ENCODE data around the gene HOXC10. TPM values are rescaled to one million over a fixed set of nuclear protein-coding genes. Genes with fewer than 3 reads are reported as not detected.
A peak's percentile ranks its signal among the peaks of the same experiment; 100 is the strongest.

Gene HOXC10
- total and polyA plus RNA-seq, 2 experiments from 2014 or later: not detected

DNA sequence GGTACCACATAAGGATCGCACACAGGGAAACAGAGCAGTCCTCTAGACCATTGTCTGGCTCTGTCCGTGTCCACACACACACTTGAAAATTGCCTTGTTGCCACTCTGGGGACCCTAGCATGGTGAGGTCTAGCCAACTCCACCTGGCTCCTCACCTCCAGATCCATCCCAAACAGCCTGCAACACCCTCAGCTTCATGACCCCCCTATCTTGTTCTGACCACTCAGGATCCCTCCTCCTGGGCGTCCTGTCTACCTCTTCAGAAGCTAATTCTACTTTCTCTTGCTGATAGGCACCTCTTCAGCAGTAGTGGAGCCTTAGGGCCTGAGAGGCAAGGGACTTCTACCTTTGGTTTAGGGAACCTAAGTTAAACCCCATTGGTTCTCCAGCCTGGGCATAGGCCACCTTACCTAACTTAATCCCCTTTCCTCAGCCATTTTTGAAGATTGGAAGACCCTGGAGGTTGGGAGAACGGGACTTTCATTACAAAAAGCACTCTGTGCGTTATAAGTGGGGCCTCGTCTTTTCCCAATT, 47.2 kb downstream of the HOXC10 start:
- Histone ChIP-seq H3K27me3 (ENCODE audit: insufficient read depth) (peaks cover 100% of the 10 kb centered on the region), H3K4me1 (ENCODE audit: insufficient read depth) (peaks cover 33% of the 10 kb centered on the region), H3K9me2 (ENCODE audit: insufficient read depth) (no peaks in the 10 kb centered on the region), H3F3A (replicated peaks; ENCODE audit: low read depth) (peaks cover 31% of the 10 kb centered on the region; the same call in 1 of the 2 replicates), H4K20me1 (replicated peaks; ENCODE audit: insufficient read depth) (peaks cover 32% of the 10 kb centered on the region), H3K79me2 (replicated peaks; ENCODE audit: insufficient read depth) (no peaks in the 10 kb centered on the region), H3K4me3 (no peak overlapping the region), H3K4me2 (no peak overlapping the region), H2AFZ (no peak overlapping the region), H3K36me3 (ENCODE audit: insufficient read depth) (no peaks in the 10 kb centered on the region), H3K27ac (ENCODE audit: low read depth) (no peak overlapping the region)
- no peak for DNase-seq (ENCODE audit: low spot score)
- Mint-ChIP-seq H3K9me3 (peaks cover 6% of the 10 kb centered on the region), H3K27me3 (ENCODE audit: insufficient read depth, low read depth, poor library complexity) (peaks cover 96% of the 10 kb centered on the region), H3K4me1 (peaks cover 24% of the 10 kb centered on the region), H3K36me3 (ENCODE audit: low read depth) (no peaks in the 10 kb centered on the region; the same call in 2 of the 3 replicates), H3K27ac (no peak overlapping the region), H3K4me3 (no peak overlapping the region)
- no peak for ATAC-seq
- TF ChIP-seq EZH2 (IDR thresholded peaks at IDR 0.05; ENCODE audit: low read depth, unreplicated experiment): peak; percentile 46
- no peak for TF ChIP-seq POLR2AphosphoS5 (IDR thresholded peaks at IDR 0.05; ENCODE audit: low read depth)

DNA sequence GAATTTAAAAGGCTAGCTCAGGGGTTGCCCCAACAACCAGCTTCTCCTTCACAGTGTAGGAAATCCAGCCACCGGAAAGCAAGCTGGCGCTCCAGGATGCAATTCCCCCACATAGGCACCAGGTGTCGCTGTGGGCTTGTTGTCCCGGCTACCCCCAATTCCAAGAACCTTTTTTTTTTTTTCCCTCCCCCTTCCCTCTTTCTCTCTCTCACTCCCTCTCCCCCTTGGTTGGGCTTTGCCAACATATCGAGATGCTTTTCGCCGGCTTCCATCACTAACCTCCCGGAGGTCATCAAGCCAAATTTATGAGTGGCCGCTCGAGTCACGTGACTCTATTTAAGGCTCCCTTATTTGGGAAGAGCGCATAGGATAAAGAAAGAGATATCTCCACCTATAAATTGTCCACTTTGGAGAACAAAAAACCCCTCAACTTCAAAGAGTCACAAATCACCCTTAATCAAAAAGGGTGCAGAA, 47.7 kb downstream of the HOXC10 start, which contains the start of gene HOXC5:
Gene HOXC5 (plus strand): TSS at position 424 of the 474 bp plus-strand sequence. CDS start 73 bp downstream, outside the sequence.
- H3K4me1 ChIP-seq (ENCODE audit: insufficient read depth): peaks cover 33% of the 10 kb centered on the region
- DNase-seq (ENCODE audit: low spot score) (peak; percentile 94), ATAC-seq (peak; percentile 10)
- peaks cover 100% of the 10 kb centered on the region for H3K27me3 ChIP-seq (ENCODE audit: insufficient read depth)
- no peaks in the 10 kb centered on the region for H3K79me2 ChIP-seq (replicated peaks; ENCODE audit: insufficient read depth)
- H3K9me3 Mint-ChIP-seq: peaks cover 6% of the 10 kb centered on the region
- H3K4me2 ChIP-seq: peak within 1 kb of the TSS; percentile 43; the same call in 1 of the 2 replicates
- H3K4me3 Mint-ChIP-seq: peak within 1 kb of the TSS; percentile 19; the same call in 1 of the 3 replicates
- no peak within 1 kb of the TSS for H3K27ac Mint-ChIP-seq
- no peaks in the 10 kb centered on the region; the same call in 2 of the 3 replicates for H3K36me3 Mint-ChIP-seq (ENCODE audit: low read depth)
- H2AFZ ChIP-seq: no peak within 1 kb of the TSS
- H3K27me3 Mint-ChIP-seq (ENCODE audit: insufficient read depth, low read depth, poor library complexity): peaks cover 96% of the 10 kb centered on the region
- no peaks in the 10 kb centered on the region for H3K9me2 ChIP-seq (ENCODE audit: insufficient read depth)
- H3K36me3 ChIP-seq (ENCODE audit: insufficient read depth): no peaks in the 10 kb centered on the region
- H3K4me1 Mint-ChIP-seq: peaks cover 24% of the 10 kb centered on the region
- peaks cover 27% of the 10 kb centered on the region for H4K20me1 ChIP-seq (replicated peaks; ENCODE audit: insufficient read depth)
- H3K27ac ChIP-seq (ENCODE audit: low read depth): no peak within 1 kb of the TSS
- H3F3A ChIP-seq (replicated peaks; ENCODE audit: low read depth): peaks cover 27% of the 10 kb centered on the region; the same call in 1 of the 2 replicates
- peak; percentile 86 for TF ChIP-seq EZH2 (IDR thresholded peaks at IDR 0.05; ENCODE audit: low read depth, unreplicated experiment)
- TF ChIP-seq, protein P1, sequence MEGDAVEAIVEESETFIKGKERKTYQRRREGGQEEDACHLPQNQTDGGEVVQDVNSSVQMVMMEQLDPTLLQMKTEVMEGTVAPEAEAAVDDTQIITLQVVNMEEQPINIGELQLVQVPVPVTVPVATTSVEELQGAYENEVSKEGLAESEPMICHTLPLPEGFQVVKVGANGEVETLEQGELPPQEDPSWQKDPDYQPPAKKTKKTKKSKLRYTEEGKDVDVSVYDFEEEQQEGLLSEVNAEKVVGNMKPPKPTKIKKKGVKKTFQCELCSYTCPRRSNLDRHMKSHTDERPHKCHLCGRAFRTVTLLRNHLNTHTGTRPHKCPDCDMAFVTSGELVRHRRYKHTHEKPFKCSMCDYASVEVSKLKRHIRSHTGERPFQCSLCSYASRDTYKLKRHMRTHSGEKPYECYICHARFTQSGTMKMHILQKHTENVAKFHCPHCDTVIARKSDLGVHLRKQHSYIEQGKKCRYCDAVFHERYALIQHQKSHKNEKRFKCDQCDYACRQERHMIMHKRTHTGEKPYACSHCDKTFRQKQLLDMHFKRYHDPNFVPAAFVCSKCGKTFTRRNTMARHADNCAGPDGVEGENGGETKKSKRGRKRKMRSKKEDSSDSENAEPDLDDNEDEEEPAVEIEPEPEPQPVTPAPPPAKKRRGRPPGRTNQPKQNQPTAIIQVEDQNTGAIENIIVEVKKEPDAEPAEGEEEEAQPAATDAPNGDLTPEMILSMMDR (conservative IDR thresholded peaks at IDR 0.05; ENCODE audit: low read depth in 2 of 2): peak; percentile 89 to 93
- TF ChIP-seq, protein P2, sequence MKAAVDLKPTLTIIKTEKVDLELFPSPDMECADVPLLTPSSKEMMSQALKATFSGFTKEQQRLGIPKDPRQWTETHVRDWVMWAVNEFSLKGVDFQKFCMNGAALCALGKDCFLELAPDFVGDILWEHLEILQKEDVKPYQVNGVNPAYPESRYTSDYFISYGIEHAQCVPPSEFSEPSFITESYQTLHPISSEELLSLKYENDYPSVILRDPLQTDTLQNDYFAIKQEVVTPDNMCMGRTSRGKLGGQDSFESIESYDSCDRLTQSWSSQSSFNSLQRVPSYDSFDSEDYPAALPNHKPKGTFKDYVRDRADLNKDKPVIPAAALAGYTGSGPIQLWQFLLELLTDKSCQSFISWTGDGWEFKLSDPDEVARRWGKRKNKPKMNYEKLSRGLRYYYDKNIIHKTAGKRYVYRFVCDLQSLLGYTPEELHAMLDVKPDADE (IDR thresholded peaks at IDR 0.05): no peak
- H3K4me3 ChIP-seq: peak within 1 kb of the TSS; percentile 13

Measured in GM23338 (cell line).